DND-41 (cell line): ENCODE measurements around the gene NPBWR2.

ENCODE experiments used
- CTCF ChIP-seq: IDR thresholded peaks from 2 replicates; pipeline ENCODE4 v1.5.1; 2012; ENCODE audit warnings: borderline replicate concordance, low read length, moderate library complexity, mild to moderate bottlenecking; ENCODE audit not compliant: poor library complexity, severe bottlenecking; ENCODE audit errors: extremely low read depth
- EZH2 ChIP-seq: IDR thresholded peaks from 3 replicates; pipeline ENCODE4 v1.6.1; 2012; ENCODE audit warnings: borderline replicate concordance, low read depth, mild to moderate bottlenecking, moderate library complexity, low read length, inconsistent platforms; ENCODE audit not compliant: severe bottlenecking

GRCh38 chr20:64067733-64068307 is 39.5 kb downstream of the NPBWR2 start:
- no peak for TF ChIP-seq CTCF
- no peak for TF ChIP-seq EZH2
